ENCODE data around the gene ALDOB. TPM values are rescaled to one million over a fixed set of nuclear protein-coding genes. Genes with fewer than 3 reads are reported as not detected.

The ALDOB gene
- total and polyA plus RNA-seq, 2 of the 8 experiments (the other 6 are each of a cell fraction or from before 2014, with no cell fraction given) = not detected

- H2BK20ac ChIP-seq (ENCODE audit: low read length) = no peak overlapping the region
- no peak overlapping the region for H3K4ac ChIP-seq (replicated peaks; ENCODE audit: insufficient read length, low read depth, low read length)
- no peak overlapping the region for H2BK5ac ChIP-seq (ENCODE audit: low read depth, low read length)
- H3K27me3 ChIP-seq (replicated peaks in 1 of 4; ENCODE audit: control insufficient read depth in 3 of 4, extremely low read depth in 1 of 4, insufficient read depth in 3 of 4, low read length in 3 of 4) = no peaks in the 10 kb centered on the region
- H2BK12ac ChIP-seq (ENCODE audit: low read depth, low read length) = no peak overlapping the region
- no peak overlapping the region for H3K9ac ChIP-seq (replicated peaks in 1 of 4; ENCODE audit: extremely low read depth in 1 of 4, low read depth in 3 of 4, low read length in 3 of 4)
- no peak overlapping the region for H4K91ac ChIP-seq (replicated peaks; ENCODE audit: insufficient read length, low read length)
- no peak overlapping the region for H3K14ac ChIP-seq (ENCODE audit: insufficient read length)
- H4K20me1 ChIP-seq (replicated peaks in 1 of 2; ENCODE audit: control insufficient read depth in 1 of 2, insufficient read depth in 2 of 2, low read length in 2 of 2) = no peaks in the 10 kb centered on the region
- H2AK5ac ChIP-seq (ENCODE audit: low read depth, low read length) = no peak overlapping the region
- H4K8ac ChIP-seq (ENCODE audit: extremely low read depth, insufficient read depth, low read length) = no peak overlapping the region
- no peak overlapping the region for H3K4me2 ChIP-seq (ENCODE audit: insufficient read depth in 1 of 2, low read depth in 2 of 2, low read length in 2 of 2)
- H2BK120ac ChIP-seq (replicated peaks; ENCODE audit: low read depth, low read length) = no peak overlapping the region
- H3K4me1 ChIP-seq (replicated peaks in 1 of 4; ENCODE audit: control insufficient read depth in 3 of 4, insufficient read depth in 4 of 4, low read length in 3 of 4) = no peaks in the 10 kb centered on the region; a peak in 1 of 7 replicates
- no peak overlapping the region for H2AFZ ChIP-seq (ENCODE audit: low read length)
- TF ChIP-seq RFX5 (IDR thresholded peaks at IDR 0.05; ENCODE audit: borderline replicate concordance, low read depth, low read length) = no peak
- no peak for TF ChIP-seq SIX5 (IDR thresholded peaks at IDR 0.05; ENCODE audit: low read depth, low read length)
- TF ChIP-seq TAF7 (optimal IDR thresholded peaks at IDR 0.05; ENCODE audit: borderline replicate concordance, low read depth, low read length) = peak; percentile 45
- H3K79me2 ChIP-seq (ENCODE audit: control insufficient read depth in 1 of 2, insufficient read depth in 2 of 2, low read length in 2 of 2) = no peaks in the 10 kb centered on the region
- H3K9me3 ChIP-seq (ENCODE audit: insufficient read depth in 2 of 2, low read depth in 1 of 2, low read length in 1 of 2) = no peaks in the 10 kb centered on the region
- no peak overlapping the region for H3K18ac ChIP-seq (ENCODE audit: extremely low read depth, low read length)
- no peak for FAIRE-seq
- H2BK15ac ChIP-seq (ENCODE audit: low read length) = no peak overlapping the region
- H3K4me3 ChIP-seq (ENCODE audit: extremely low read depth in 1 of 4, insufficient read depth in 2 of 4, low read depth in 3 of 4, low read length in 4 of 4) = no peak overlapping the region
- H3K36me3 ChIP-seq (ENCODE audit: control insufficient read depth in 2 of 4, insufficient read depth in 4 of 4, low read length in 3 of 4) = no peaks in the 10 kb centered on the region
- H3K23me2 ChIP-seq (ENCODE audit: low read depth, low read length) = no peaks in the 10 kb centered on the region
- POLR2A ChIA-PET (ENCODE audit: partially characterized antibody) = no interaction called here
- WGBS, 2 experiments (ENCODE audit: extremely low coverage in 1 of 2, insufficient coverage in 1 of 2, insufficient read length in 1 of 2, insufficient replicate concordance in 2 of 2, low coverage in 1 of 2, low lambda C conversion rate in 2 of 2, missing lambda C conversion rate in 1 of 2) = 92% methylated on average over 2 of the region's 2 CpGs; no CpG with 5 or more reads in 1 of the 2 experiments
- CTCF ChIA-PET (ENCODE audit: partially characterized antibody) = no interaction called here
- H3K56ac ChIP-seq (replicated peaks; ENCODE audit: insufficient read length, low read depth, low read length) = peak overlapping the region; percentile 9
- H3K23ac ChIP-seq (ENCODE audit: insufficient read length) = no peak overlapping the region
- no peaks in the 10 kb centered on the region for H3K79me1 ChIP-seq (ENCODE audit: low read depth, low read length)
- DNase-seq (ENCODE audit: low read depth in 1 of 2, low spot score in 2 of 2) = no peak
- H3K27ac ChIP-seq (ENCODE audit: low read depth, low read length) = no peak overlapping the region
- no peak overlapping the region for H4K5ac ChIP-seq (ENCODE audit: insufficient read length, low read depth, low read length)
Measured at GRCh38 chr9:101372327-101373118, 63.1 kb downstream of the ALDOB start.
